SU-DHL-6 (cell line): ENCODE measurements around the gene CDH13.

Experiments
- H2AFZ ChIP-seq: fragments of 200-600 bp; sonication (generic); 2 replicates; pipeline ENCODE4 v1.6.1; 2014; ENCODE audit warnings: low read depth, mild to moderate bottlenecking, moderate library complexity, mixed read lengths, antibody characterized with exemption, low read length; ENCODE audit not compliant: severe bottlenecking
- H3F3A ChIP-seq: fragments of 200-600 bp; shearing (Covaris generic); 2 replicates; pipeline ENCODE4 v1.6.0; 2016; ENCODE audit warnings: antibody characterized with exemption, mild to moderate bottlenecking; ENCODE audit not compliant: insufficient read depth
- H3K27ac ChIP-seq: fragments of 200-600 bp; sonication (generic); 2 replicates; pipeline ENCODE4 v1.5.1; 2016; ENCODE audit warnings: low read depth, mild to moderate bottlenecking, low read length, moderate library complexity, mixed read lengths
- H3K27me3 ChIP-seq: fragments of 200-600 bp; sonication (generic), shearing (Covaris generic); 2 replicates; pipeline ENCODE4 v1.6.0; 2014; ENCODE audit warnings: mild to moderate bottlenecking, low read length
- H3K36me3 ChIP-seq: fragments of 200-600 bp; sonication (generic); 2 replicates; pipeline ENCODE4 v1.6.1; 2014; ENCODE audit warnings: mild to moderate bottlenecking, low read length, mixed read lengths
- H3K4me2 ChIP-seq: fragments of 300-600, 200-600 bp; shearing (Covaris generic), sonication (generic); 2 replicates; pipeline ENCODE4 v1.6.0; 2014; ENCODE audit warnings: low read length, low read depth, mild to moderate bottlenecking; ENCODE audit not compliant: poor library complexity, severe bottlenecking
- H3K4me3 ChIP-seq: fragments of 200-600 bp; sonication (generic); 2 replicates; pipeline ENCODE4 v1.5.1; 2014; ENCODE audit warnings: antibody characterized with exemption, low read length, mild to moderate bottlenecking, mixed read lengths; ENCODE audit not compliant: insufficient read depth, poor library complexity, severe bottlenecking
- H3K79me2 ChIP-seq: fragments of 200-600 bp; sonication (generic); 2 replicates; pipeline ENCODE4 v1.6.1; 2014; ENCODE audit warnings: mild to moderate bottlenecking, low read length, moderate library complexity; ENCODE audit not compliant: insufficient read depth
- H3K9ac ChIP-seq: fragments of 200-600 bp; sonication (generic); 2 replicates; pipeline ENCODE4 v1.7.0; 2014; ENCODE audit warnings: mild to moderate bottlenecking, low read length
- H3K9me2 ChIP-seq: fragments of 200-600 bp; sonication (generic); replicated peaks from 2 replicates; pipeline ENCODE4 v1.6.1; 2014; ENCODE audit warnings: low read length; ENCODE audit not compliant: insufficient read depth
- H3K9me3 ChIP-seq: fragments of 200-600 bp; sonication (generic); 2 replicates; pipeline ENCODE4 v1.6.1; 2014; ENCODE audit warnings: low read length, mixed read lengths; ENCODE audit not compliant: insufficient read depth
- H4K20me1 ChIP-seq: fragments of 200-600 bp; sonication (generic); 2 replicates; pipeline ENCODE4 v1.6.1; 2014; ENCODE audit warnings: low read depth, mild to moderate bottlenecking, antibody characterized with exemption, low read length, moderate library complexity, mixed read lengths
- CTCF ChIP-seq: fragments of 200-600 bp; sonication (generic); IDR thresholded peaks from one replicate; pipeline ENCODE4 v1.5.1; 2017; ENCODE audit warnings: antibody characterized with exemption, mild to moderate bottlenecking, low read length, moderate library complexity; ENCODE audit not compliant: insufficient read depth, poor library complexity, severe bottlenecking
- EZH2phosphoT487 ChIP-seq: fragments of 200-600 bp; sonication (generic), shearing (Covaris generic); conservative IDR thresholded peaks from 2 replicates; pipeline ENCODE4 v1.6.1; 2018; ENCODE audit warnings: mild to moderate bottlenecking, antibody characterized with exemption, low read length, moderate library complexity, mixed read lengths

CDH13 gene

GRCh38 chr16:83160287-83161020 is 533.7 kb downstream of the CDH13 start:
- no peak for TF ChIP-seq EZH2phosphoT487
- TF ChIP-seq CTCF = no peak
- no peaks in the 10 kb centered on the region for H3K9me2 ChIP-seq
- H3K27me3 ChIP-seq = no peaks in the 10 kb centered on the region
- no peak overlapping the region for H3K4me2 ChIP-seq
- no peak overlapping the region for H3K27ac ChIP-seq
- H3K9ac ChIP-seq = no peak overlapping the region
- H3K79me2 ChIP-seq = no peaks in the 10 kb centered on the region
- no peaks in the 10 kb centered on the region for H3F3A ChIP-seq
- H4K20me1 ChIP-seq = no peaks in the 10 kb centered on the region
- no peak overlapping the region for H2AFZ ChIP-seq
- H3K36me3 ChIP-seq = no peaks in the 10 kb centered on the region
- H3K9me3 ChIP-seq = no peaks in the 10 kb centered on the region
- H3K4me3 ChIP-seq = no peak overlapping the region

DNA sequence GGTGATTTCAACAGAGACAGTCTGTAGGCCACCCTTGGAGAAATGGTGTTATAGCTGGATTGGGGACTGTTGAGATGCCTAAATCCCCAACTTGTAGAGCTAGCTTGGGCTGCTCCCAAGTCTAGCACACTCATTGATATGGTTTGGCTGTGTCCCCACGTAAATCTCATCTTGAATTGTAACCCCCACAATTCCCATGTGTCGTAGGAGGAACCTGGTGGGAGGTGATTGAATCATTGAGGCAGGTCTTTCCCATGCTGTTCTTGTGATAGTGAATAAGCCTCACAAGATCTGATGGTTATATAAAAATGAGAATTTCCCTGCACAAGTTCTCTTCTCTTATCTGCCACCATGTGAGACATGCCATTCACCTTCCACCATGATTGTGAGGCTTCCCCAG is 536.0 kb downstream of the CDH13 start:
- Histone ChIP-seq H3K4me2 (no peak overlapping the region), H3K4me3 (no peak overlapping the region), H3K79me2 (no peaks in the 10 kb centered on the region), H3F3A (no peaks in the 10 kb centered on the region), H3K27ac (no peak overlapping the region), H3K36me3 (no peaks in the 10 kb centered on the region), H3K9ac (no peak overlapping the region), H3K9me2 (no peaks in the 10 kb centered on the region), H4K20me1 (no peaks in the 10 kb centered on the region), H2AFZ (no peak overlapping the region), H3K27me3 (no peaks in the 10 kb centered on the region), H3K9me3 (no peaks in the 10 kb centered on the region)
- TF ChIP-seq EZH2phosphoT487 = no peak
- TF ChIP-seq CTCF = no peak

GRCh38 chr16:83164816-83165215 is 538.0 kb downstream of the CDH13 start:
- no peaks in the 10 kb centered on the region for H3K9me3 ChIP-seq

More at GRCh38 chr16:83164816-83165215, 538.0 kb downstream of the CDH13 start:
- TF ChIP-seq CTCF = no peak
- TF ChIP-seq EZH2phosphoT487 = no peak
- no peaks in the 10 kb centered on the region for H3K36me3 ChIP-seq
- no peak overlapping the region for H3K27ac ChIP-seq
- no peaks in the 10 kb centered on the region for H3K79me2 ChIP-seq
- no peak overlapping the region for H3K9ac ChIP-seq
- no peaks in the 10 kb centered on the region for H3K27me3 ChIP-seq
- no peak overlapping the region for H3K4me3 ChIP-seq
- H2AFZ ChIP-seq = no peak overlapping the region
- H3K9me2 ChIP-seq = no peaks in the 10 kb centered on the region
- no peaks in the 10 kb centered on the region for H3F3A ChIP-seq
- H4K20me1 ChIP-seq = no peaks in the 10 kb centered on the region
- no peak overlapping the region for H3K4me2 ChIP-seq
